ENCODE results near the gene GTPBP2.
A peak's percentile ranks its signal among the peaks of the same experiment; 100 is the strongest.

The GTPBP2 gene

DNA sequence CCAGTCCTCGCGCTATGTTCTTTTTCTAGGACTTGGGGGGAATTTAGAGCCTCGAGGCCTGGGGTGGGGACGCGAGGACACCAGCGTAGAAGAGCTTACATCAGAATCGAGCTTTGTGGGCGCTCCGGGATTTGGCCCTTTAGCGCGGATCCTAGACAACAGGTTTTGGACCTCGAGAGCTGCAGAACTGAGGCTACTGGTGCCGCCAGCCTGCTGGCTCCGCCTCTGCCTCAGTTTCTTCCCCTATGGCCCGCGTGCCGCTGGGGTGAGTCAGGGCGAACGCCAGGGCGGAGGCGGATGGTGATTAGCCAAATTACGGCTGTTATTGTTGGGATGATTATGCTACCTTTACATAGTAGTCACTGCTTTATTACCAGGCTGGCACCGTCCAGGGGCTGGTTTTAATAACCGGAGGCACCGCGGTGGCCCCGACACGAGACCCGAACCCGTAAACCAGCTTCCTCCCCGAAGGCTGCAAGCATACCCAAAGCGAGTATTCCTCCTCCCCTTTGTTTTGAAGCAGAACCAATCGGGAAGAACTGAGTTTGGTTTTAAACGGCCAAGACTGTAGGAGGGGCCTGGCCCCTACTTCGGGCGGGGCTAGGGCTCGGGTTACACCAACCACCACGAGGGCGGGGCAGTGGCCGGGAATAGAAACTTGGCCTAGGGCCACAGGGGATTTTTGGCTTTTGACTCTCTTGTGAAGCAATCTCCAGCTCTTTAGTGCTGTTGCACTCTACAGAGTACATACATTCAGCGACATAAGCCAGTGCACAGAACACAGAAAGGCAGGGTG, 639 bp upstream of the GTPBP2 start (continued):
- TF ChIP-seq PRDM2 (tag by site-specific recombination; IDR thresholded peaks at IDR 0.05; ENCODE audit: borderline replicate concordance): no peak
- TF ChIP-seq, protein P1, sequence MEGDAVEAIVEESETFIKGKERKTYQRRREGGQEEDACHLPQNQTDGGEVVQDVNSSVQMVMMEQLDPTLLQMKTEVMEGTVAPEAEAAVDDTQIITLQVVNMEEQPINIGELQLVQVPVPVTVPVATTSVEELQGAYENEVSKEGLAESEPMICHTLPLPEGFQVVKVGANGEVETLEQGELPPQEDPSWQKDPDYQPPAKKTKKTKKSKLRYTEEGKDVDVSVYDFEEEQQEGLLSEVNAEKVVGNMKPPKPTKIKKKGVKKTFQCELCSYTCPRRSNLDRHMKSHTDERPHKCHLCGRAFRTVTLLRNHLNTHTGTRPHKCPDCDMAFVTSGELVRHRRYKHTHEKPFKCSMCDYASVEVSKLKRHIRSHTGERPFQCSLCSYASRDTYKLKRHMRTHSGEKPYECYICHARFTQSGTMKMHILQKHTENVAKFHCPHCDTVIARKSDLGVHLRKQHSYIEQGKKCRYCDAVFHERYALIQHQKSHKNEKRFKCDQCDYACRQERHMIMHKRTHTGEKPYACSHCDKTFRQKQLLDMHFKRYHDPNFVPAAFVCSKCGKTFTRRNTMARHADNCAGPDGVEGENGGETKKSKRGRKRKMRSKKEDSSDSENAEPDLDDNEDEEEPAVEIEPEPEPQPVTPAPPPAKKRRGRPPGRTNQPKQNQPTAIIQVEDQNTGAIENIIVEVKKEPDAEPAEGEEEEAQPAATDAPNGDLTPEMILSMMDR (tag by site-specific recombination; IDR thresholded peaks at IDR 0.05): 0 out of 2 replicates have a peak, but pooled peaks have one; percentile 10
- TF ChIP-seq, protein P2, sequence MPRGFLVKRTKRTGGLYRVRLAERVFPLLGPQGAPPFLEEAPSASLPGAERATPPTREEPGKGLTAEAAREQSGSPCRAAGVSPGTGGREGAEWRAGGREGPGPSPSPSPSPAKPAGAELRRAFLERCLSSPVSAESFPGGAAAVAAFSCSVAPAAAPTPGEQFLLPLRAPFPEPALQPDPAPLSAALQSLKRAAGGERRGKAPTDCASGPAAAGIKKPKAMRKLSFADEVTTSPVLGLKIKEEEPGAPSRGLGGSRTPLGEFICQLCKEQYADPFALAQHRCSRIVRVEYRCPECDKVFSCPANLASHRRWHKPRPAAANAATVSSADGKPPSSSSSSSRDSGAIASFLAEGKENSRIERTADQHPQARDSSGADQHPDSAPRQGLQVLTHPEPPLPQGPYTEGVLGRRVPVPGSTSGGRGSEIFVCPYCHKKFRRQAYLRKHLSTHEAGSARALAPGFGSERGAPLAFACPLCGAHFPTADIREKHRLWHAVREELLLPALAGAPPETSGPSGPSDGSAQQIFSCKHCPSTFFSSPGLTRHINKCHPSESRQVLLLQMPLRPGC (tag by site-specific recombination; IDR thresholded peaks at IDR 0.05): peak; percentile 28
- TF ChIP-seq, protein P3, sequence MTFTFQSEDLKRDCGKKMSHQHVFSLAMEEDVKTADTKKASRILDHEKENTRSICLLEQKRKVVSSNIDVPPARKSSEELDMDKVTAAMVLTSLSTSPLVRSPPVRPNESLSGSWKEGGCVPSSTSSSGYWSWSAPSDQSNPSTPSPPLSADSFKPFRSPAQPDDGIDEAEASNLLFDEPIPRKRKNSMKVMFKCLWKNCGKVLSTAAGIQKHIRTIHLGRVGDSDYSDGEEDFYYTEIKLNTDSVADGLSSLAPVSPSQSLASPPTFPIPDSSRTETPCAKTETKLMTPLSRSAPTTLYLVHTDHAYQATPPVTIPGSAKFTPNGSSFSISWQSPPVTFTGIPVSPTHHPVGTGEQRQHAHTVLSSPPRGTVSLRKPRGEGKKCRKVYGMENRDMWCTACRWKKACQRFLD (tag by site-specific recombination; IDR thresholded peaks at IDR 0.05): no peak
- TF ChIP-seq ZNF48 (tag by site-specific recombination; IDR thresholded peaks at IDR 0.05): no peak
- no peak for TF ChIP-seq BCL11B (tag by site-specific recombination; IDR thresholded peaks at IDR 0.05; ENCODE audit: low read depth)
- TF ChIP-seq EGR2 (tag by site-specific recombination; IDR thresholded peaks at IDR 0.05; ENCODE audit: low read depth): no peak
- TF ChIP-seq, protein P4, sequence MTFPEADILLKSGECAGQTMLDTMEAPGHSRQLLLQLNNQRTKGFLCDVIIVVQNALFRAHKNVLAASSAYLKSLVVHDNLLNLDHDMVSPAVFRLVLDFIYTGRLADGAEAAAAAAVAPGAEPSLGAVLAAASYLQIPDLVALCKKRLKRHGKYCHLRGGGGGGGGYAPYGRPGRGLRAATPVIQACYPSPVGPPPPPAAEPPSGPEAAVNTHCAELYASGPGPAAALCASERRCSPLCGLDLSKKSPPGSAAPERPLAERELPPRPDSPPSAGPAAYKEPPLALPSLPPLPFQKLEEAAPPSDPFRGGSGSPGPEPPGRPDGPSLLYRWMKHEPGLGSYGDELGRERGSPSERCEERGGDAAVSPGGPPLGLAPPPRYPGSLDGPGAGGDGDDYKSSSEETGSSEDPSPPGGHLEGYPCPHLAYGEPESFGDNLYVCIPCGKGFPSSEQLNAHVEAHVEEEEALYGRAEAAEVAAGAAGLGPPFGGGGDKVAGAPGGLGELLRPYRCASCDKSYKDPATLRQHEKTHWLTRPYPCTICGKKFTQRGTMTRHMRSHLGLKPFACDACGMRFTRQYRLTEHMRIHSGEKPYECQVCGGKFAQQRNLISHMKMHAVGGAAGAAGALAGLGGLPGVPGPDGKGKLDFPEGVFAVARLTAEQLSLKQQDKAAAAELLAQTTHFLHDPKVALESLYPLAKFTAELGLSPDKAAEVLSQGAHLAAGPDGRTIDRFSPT (tag by site-specific recombination; IDR thresholded peaks at IDR 0.05): peak; percentile 75
- no peak; the same call in 1 of the 2 replicates for TF ChIP-seq GLI2 (tag by site-specific recombination; IDR thresholded peaks at IDR 0.05; ENCODE audit: borderline replicate concordance, low read depth)
- TF ChIP-seq ZNF354C (tag by site-specific recombination; IDR thresholded peaks at IDR 0.05; ENCODE audit: borderline replicate concordance, low read depth): no peak
- peak; percentile 72; the same call in 1 of the 2 replicates for TF ChIP-seq KLF8 (tag by site-specific recombination; IDR thresholded peaks at IDR 0.05)
- TF ChIP-seq, protein P5, sequence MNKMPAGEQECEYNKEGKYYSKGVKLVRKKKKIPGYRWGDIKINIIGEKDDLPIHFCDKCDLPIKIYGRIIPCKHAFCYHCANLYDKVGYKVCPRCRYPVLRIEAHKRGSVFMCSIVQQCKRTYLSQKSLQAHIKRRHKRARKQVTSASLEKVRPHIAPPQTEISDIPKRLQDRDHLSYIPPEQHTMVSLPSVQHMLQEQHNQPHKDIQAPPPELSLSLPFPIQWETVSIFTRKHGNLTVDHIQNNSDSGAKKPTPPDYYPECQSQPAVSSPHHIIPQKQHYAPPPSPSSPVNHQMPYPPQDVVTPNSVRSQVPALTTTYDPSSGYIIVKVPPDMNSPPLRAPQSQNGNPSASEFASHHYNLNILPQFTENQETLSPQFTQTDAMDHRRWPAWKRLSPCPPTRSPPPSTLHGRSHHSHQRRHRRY (tag by site-specific recombination; IDR thresholded peaks at IDR 0.05): no peak
- peak; percentile 29; the same call in 1 of the 2 replicates for TF ChIP-seq ZBTB8A (tag by site-specific recombination; IDR thresholded peaks at IDR 0.05)
- peak; percentile 36 for TF ChIP-seq KLF16 (tag by site-specific recombination; IDR thresholded peaks at IDR 0.05)
- TF ChIP-seq ZNF621 (tag by site-specific recombination; IDR thresholded peaks at IDR 0.05): no peak
- TF ChIP-seq ZNF121 (tag by site-specific recombination; IDR thresholded peaks at IDR 0.05): no peak
- TF ChIP-seq ZNF530 (tag by site-specific recombination; IDR thresholded peaks at IDR 0.05; ENCODE audit: low read depth): no peak
- peak; percentile 91; the same call in 1 of the 2 replicates for TF ChIP-seq ZSCAN5A (tag by site-specific recombination; IDR thresholded peaks at IDR 0.05)
- peak; percentile 90 for TF ChIP-seq ZNF184 (tag by site-specific recombination; IDR thresholded peaks at IDR 0.05)
- TF ChIP-seq ZBTB6 (tag by site-specific recombination; IDR thresholded peaks at IDR 0.05): peak; percentile 16; the same call in 1 of the 2 replicates
